D721Med (cell line): ENCODE measurements around the gene LTBP1.

Source experiments
- DNase-seq: peaks from one replicate; pipeline ENCODE4 v3.0.0; 2011; ENCODE audit warnings: low spot score; ENCODE audit not compliant: insufficient read length
- FAIRE-seq: peaks from 2 replicates; lab custom pipeline; 2011; peaks lifted over from hg19 to GRCh38; lab: Jason Lieb, UNC
- TF ChIP-seq, protein P1 (sequence below): IDR thresholded peaks from 2 replicates; pipeline ENCODE4 v1.5.1; 2012; ENCODE audit warnings: mild to moderate bottlenecking, control low read depth; ENCODE audit not compliant: insufficient read depth; ENCODE audit errors: missing control alignments

Gene LTBP1

GRCh38 chr2:33430856-33431255, 484.1 kb downstream of the LTBP1 start:
- no peak for FAIRE-seq
- DNase-seq: no peak
- TF ChIP-seq, protein P1, sequence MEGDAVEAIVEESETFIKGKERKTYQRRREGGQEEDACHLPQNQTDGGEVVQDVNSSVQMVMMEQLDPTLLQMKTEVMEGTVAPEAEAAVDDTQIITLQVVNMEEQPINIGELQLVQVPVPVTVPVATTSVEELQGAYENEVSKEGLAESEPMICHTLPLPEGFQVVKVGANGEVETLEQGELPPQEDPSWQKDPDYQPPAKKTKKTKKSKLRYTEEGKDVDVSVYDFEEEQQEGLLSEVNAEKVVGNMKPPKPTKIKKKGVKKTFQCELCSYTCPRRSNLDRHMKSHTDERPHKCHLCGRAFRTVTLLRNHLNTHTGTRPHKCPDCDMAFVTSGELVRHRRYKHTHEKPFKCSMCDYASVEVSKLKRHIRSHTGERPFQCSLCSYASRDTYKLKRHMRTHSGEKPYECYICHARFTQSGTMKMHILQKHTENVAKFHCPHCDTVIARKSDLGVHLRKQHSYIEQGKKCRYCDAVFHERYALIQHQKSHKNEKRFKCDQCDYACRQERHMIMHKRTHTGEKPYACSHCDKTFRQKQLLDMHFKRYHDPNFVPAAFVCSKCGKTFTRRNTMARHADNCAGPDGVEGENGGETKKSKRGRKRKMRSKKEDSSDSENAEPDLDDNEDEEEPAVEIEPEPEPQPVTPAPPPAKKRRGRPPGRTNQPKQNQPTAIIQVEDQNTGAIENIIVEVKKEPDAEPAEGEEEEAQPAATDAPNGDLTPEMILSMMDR: no peak

- TF ChIP-seq, protein P1: no peak
- DNase-seq (no peak), FAIRE-seq (no peak)
These were observed 486.1 kb downstream of the LTBP1 start for GRCh38 chr2:33432871-33433270.

DNA sequence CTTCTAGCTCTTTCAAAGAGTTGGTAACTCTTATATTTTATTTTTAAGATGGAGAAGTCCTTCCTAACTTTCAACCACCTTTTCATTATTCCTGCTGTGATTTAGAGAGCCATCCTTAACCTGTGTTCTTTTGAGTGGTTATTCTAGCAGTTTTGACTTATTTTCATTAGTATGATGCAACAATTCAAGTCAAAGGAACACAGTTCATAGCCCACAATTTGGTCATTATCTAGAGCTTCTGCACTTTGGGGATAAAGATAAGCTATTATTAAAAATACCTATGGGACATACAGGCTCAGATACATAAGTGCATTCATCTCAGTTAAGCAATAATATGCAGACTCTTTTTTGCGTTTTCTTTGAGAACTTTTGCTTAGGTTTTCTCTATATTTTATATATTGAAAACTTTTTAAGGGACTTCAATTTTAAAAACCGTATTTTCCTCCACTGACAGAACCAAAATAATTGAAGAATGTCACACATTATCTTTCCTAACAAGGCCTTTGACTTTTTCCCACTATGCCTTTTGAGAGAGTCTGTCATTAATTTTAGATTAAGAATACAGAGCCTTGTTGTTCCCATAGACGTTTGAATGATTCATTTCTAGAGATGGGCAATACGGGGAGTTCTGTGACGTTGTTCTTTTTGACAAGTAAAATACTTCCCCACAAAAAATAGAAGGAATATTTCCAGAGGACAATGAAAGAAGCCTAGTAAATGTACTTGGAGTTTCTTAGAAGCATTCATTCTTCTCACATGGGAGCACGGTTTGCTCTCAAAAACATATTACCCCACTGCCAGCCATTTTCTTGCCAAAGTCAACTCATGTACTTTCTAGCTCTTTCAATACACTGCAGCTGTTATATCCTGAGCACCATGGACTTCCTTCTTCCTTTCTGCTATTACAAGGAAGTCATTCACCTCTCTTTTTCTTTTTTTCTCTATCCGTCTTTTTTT, 486.8 kb downstream of the LTBP1 start:
- TF ChIP-seq, protein P1: no peak
- FAIRE-seq: no peak
- DNase-seq: no peak

GRCh38 chr2:33435518-33435917, 488.8 kb downstream of the LTBP1 start:
- TF ChIP-seq, protein P1: no peak
- FAIRE-seq: no peak
- no peak for DNase-seq

DNA sequence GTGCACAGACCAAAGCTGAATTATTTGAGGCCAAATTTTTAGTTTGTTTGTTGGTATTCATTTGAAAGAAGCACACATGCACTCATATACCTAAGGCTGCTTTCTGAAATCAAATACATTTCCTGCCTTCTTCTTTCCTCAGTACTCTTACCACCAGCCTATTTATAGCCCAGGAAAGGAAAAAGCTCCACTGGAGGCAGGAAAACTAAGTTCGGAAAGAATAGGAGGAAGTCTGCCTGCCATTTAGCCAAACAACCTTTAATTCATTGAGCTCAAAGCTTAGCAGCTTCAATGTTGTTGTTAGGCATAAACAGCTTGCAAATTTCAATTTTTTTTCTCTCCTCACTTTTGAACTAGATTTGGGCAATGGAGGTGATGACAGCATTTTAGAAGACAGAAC, 489.3 kb downstream of the LTBP1 start:
- DNase-seq (no peak), FAIRE-seq (no peak)
- TF ChIP-seq, protein P1: no peak

DNA sequence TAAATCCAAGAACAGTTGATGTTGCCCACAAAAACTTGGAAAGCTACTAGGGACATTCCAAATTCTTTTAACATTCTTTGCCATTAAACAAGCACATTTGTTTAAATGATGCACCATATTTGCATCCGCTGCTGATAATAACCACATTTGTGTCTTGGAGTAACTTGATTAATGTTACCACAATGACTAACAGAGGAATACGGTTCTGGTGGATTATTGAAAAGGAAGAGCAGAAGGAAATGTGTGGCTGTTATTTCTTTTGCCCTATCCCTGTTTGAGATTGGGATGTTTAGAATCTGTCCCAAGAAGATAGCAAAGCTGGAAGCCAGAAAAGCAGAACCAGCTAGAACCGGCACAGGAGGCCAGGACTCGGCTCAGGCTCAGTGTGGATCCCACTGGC, 490.5 kb downstream of the LTBP1 start:
- FAIRE-seq: no peak
- TF ChIP-seq, protein P1: no peak
- DNase-seq: no peak

GRCh38 chr2:33437815-33438214, 491.1 kb downstream of the LTBP1 start:
- no peak for DNase-seq
- no peak for FAIRE-seq
- TF ChIP-seq, protein P1: no peak
